Measurements from ENCODE around the gene ANKRD13B. TPM values are rescaled to one million over a fixed set of nuclear protein-coding genes. Genes with fewer than 3 reads are reported as not detected.

ANKRD13B gene
- total RNA-seq, 2 donors from 2014 or later = 11.5 to 35.5 TPM

GRCh38 chr17:29572691-29573557 lies 20.0 kb upstream of the ANKRD13B start:
- DNase-seq (ENCODE audit: low spot score) (no peak), ATAC-seq (ENCODE audit: insufficient number of reproducible peaks, low FRiP score, low read depth) (no peak)
- Histone ChIP-seq H3K9me3 (no peaks in the 10 kb centered on the region), H3K4me1 (ENCODE audit: control insufficient read depth in 1 of 2, low read depth in 2 of 2) (peaks cover 9 to 52% of the 10 kb centered on the region in 2 donors), H3K27me3 (replicated peaks; ENCODE audit: insufficient read depth) (no peaks in the 10 kb centered on the region), H3K36me3 (peaks cover 28% of the 10 kb centered on the region), H3K4me3 (peak overlapping the region; percentile 70), H3K27ac (peak overlapping the region in 1 of 2 donors; percentile 17)
- TF ChIP-seq CTCF (IDR thresholded peaks at IDR 0.05) = peak; percentile 77

DNA sequence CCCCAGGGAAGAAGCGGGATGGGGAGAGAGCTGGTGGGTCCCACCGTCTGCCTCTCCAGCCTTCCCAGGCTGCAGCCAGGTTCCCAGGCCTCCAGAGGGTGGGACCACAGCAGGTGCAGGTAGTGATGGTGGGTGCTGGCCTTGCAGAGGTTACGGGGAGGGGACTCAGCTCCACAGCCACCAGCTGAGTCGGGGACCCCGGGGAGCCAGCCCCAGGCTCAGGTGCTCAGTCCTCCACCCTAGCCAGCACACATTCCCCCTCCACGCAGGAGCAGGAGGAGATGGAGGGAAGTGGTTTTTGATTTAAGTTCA lies 19.4 kb upstream of the ANKRD13B start:
- Histone ChIP-seq H3K4me3 (no peak overlapping the region), H3K36me3 (peaks cover 28% of the 10 kb centered on the region), H3K27ac (no peak overlapping the region), H3K4me1 (ENCODE audit: control insufficient read depth in 1 of 2, low read depth in 2 of 2) (peaks cover 9 to 55% of the 10 kb centered on the region in 2 donors), H3K9me3 (no peaks in the 10 kb centered on the region), H3K27me3 (replicated peaks; ENCODE audit: insufficient read depth) (no peaks in the 10 kb centered on the region)
- ATAC-seq (ENCODE audit: insufficient number of reproducible peaks, low FRiP score, low read depth) = no peak
- TF ChIP-seq CTCF (IDR thresholded peaks at IDR 0.05) = no peak
- DNase-seq (ENCODE audit: low spot score) = no peak

DNA sequence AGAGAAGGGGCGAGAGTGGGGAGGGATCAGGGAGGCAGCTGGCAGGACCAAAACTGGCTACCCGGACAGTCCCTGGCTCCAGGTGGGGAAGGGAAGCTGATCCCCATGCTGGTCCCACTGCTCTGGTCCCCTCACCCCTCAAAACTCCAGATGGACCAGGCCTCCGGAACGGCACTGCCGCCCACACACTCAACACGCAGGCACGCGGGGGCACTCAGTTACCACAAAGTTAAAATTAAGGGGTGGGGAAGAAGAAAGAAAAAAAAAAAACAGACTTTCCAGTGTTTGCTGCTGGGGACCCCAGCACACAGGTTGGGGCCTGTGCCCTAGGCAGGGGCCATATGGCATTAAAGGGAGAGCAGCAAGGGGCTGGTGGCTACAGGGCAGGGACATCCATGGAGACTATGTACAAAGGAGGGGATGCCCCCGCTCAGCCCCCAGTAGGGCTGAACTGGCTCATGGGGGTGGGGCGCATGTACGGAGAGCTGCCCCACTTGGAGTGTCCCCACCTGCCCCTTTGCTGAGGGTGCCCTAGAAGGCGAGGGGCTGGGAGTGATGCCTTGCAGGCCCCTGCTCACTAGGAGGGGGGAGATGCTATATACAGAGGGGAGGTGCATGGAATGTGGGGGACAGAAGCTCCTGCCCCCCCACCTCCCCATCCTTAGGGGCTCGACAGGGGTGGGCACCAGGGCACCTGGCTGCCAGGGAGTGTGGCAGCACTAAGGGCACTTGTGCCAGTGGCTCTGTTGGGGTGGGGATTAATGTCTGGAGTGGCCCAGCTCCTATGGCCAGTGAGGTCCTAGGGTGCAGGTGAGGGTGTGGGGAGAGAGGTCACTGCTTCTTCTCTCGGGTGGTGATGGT lies 18.8 kb upstream of the ANKRD13B start:
- Histone ChIP-seq H3K27ac (no peak overlapping the region), H3K36me3 (peaks cover 28% of the 10 kb centered on the region)
- no peak for TF ChIP-seq CTCF (IDR thresholded peaks at IDR 0.05)

DNA sequence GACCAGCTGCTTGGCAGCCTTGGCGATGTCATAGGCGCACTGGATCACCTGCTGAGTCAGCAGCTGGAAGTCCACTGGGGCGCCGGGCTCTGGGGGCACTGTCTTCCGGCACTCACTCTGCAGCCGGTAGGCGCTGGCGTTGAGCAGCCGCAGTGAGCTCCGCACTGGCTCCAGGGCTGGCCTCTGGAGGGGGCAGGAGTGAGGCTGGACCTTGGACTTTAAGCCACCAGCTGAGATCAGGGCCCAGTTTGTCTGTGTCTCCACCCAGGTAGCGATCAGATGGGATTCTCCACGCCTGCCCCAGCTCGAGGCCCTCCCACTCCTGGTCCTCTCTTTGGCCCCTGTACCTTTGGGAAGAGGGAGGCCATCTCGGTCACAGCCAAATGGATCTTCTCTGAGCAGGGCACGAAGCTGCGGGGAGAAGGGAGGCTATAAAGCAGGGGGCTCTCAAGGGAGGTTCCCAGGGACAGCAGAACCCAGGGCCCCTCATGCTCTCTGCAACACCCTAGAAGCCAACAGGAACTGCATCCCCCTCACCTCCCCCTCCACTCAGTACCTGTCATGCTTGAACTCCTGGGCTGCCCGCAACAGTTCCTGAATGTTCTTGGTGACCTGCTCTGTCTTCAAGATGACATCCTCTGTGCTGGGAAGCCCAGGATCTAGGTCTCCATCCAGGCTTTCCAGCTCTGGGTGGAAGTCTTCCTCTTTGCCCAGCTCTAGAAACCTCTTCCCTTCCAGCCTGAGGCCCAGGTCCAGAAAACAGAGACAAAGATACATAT lies 18.0 kb upstream of the ANKRD13B start:
- no peak for TF ChIP-seq CTCF (IDR thresholded peaks at IDR 0.05)
- ATAC-seq (ENCODE audit: insufficient number of reproducible peaks, low FRiP score, low read depth) = no peak
- peaks cover 3 to 44% of the 10 kb centered on the region in 2 donors for H3K4me1 ChIP-seq (ENCODE audit: control insufficient read depth in 1 of 2, low read depth in 2 of 2)
- H3K36me3 ChIP-seq = peaks cover 28% of the 10 kb centered on the region
- H3K27ac ChIP-seq = no peak overlapping the region
- no peaks in the 10 kb centered on the region for H3K9me3 ChIP-seq
- DNase-seq (ENCODE audit: low spot score) = no peak
- H3K4me3 ChIP-seq = no peak overlapping the region
- no peaks in the 10 kb centered on the region for H3K27me3 ChIP-seq (replicated peaks; ENCODE audit: insufficient read depth)

More for the DNA sequence above, 18.8 kb upstream of the ANKRD13B start:
- peaks cover 8 to 52% of the 10 kb centered on the region in 2 donors for H3K4me1 ChIP-seq (ENCODE audit: control insufficient read depth in 1 of 2, low read depth in 2 of 2)
- no peak overlapping the region for H3K4me3 ChIP-seq
- DNase-seq (ENCODE audit: low spot score) (no peak), ATAC-seq (ENCODE audit: insufficient number of reproducible peaks, low FRiP score, low read depth) (no peak)
- no peaks in the 10 kb centered on the region for H3K27me3 ChIP-seq (replicated peaks; ENCODE audit: insufficient read depth)
- no peaks in the 10 kb centered on the region for H3K9me3 ChIP-seq
